GF-D8 (cell line): Measurements from ENCODE around the gene ZFHX2.

Experiments used
- DNase-seq: peaks from one replicate; lab custom pipeline; 2025; lab: John Stamatoyannopoulos, UW

Gene ZFHX2

DNA sequence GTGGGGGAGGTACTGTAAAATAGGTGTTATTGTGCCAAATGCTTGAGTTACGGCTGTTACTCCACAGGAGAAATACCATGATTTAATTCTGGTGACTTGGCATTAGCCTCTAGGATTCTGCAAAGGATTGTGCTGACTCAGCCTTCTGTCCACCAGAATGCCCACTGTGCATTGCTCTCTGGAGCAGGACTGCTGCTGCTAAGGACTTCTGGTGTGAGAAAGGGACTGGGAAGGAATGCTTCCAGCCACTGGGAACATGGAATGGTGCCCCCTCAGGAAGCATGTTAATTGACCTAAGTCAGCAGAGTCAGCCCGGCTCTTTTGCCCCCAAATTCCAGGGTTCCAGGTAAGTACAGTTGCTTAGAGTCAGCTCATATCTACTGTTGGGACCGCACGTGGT is 32.9 kb downstream of the ZFHX2 start:
- DNase-seq: no peak

DNA sequence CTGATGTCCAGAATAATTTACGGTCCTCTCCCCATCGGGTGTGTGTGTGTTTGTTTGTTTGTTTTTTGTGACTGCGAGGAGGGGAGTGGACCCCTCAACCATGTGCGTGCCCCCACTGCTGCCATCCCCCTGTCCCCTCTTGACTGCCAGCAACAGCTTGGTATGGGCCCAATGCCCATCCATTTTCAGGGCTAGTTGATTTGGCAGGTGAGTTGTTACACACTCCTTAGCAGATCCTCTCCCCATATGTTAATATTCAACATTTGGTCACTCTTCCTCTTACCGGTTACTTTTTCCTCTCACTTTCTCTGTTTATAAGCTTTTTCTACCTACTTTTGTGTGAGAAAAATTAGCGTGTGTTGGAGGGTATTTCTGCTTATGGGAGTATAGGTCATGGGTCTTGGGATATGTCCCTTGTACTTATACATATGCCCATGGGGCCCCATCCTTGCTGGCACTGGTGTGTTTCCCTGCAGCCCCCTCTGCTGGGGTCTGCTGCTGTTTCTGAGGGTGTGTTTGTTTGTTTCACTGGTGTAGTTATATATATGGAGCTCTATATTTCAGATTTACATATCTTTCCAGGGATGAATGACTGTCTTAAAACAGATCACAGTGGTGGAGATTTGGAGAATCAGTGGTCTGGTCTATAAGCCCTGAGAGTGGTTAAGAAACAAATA is 33.8 kb downstream of the ZFHX2 start:
- DNase-seq: no peak

DNA sequence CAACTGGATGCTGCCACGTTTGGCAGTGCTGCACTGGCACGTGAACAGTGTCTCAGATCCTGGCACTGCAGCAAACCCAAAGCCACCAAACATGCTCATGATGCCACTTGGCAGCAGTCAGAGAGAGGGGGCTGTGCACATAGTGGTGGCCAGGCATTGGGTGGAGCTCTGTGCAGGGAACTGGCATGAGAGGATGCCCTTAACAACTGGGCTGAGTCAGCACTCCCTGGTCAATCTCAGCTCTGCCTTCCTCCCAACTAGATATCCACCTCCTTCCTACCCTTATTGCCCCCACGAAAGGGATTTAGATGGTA is 37.0 kb downstream of the ZFHX2 start:
- DNase-seq: no peak

DNA sequence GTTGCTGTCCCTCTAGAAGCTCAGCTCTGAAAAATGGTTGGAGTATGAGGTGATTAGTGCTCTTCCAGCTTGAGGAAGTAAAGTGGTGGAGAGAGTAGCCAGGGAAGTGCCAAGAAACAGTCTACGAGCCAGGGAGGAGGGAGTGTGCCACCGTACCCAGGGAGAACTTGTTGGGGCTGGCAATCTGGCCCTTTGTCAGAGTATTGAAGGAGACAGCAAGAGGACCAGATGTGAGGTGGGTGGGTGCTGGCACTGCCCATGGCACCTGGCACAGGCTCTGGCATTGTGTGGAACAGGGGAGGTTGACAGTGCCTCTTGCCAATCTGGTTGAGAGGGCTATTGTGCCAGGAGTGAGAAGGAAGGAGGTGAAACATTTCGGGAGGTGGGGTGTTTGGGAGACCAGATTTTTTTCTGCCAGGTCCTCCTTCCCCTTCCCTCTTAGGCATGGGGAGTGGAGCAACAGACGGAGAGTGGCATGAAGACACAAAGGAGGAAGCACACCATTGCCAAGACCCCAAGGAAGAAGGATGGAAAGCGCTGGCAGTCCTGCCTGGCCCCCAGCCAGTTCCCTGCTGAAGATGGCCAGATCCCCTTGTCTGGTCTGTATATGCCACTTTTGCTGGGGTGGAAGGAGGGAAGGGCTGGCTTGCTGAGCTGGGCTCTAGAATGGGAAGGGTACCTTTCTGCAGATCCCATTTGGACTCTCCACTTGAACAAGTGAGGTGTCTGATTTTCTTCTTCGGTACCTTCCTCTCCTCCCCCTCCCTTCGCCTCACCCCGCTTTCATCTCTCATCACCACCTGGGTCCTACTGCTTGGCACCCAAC is 37.5 kb downstream of the ZFHX2 start:
- DNase-seq: no peak

DNA sequence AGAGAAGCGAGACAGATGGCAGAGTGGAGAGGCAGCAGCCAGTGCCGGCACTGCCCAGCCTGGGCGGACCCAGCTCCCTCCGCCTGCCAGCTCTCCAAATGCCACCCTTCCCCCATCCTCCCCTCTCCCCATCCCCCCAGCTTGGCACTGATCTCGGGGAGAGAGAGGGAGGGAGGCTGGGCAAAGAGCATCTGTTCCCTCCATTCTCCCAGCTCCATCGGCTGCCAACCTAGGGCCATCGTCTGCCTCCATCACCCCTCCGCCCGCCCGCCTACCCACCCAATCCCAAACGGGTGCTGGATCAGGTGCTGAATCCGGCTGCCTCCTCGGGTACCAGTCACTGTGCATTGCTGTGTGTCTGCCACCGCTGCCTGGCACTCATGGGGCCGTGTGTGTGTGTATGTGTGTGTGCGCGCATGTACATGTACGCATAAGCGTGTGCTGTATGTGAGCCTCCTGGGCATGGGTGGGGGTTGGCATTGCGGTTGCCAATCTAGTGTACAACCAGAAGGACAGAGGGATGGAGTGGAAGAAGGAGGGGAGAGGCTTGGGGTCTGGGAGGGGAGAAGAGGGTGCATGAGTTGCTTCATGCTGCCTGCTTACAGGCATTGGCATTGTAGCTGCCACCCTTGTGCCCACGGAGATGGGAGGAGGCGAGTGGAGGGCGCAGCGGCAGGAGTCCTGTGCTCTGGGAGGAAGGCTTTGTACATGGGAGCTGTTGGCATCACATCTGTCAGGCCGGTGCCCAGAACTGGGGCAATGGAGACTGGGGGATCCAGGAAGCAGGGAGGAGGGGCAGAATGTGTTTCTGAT is 38.4 kb downstream of the ZFHX2 start:
- no peak for DNase-seq

DNA sequence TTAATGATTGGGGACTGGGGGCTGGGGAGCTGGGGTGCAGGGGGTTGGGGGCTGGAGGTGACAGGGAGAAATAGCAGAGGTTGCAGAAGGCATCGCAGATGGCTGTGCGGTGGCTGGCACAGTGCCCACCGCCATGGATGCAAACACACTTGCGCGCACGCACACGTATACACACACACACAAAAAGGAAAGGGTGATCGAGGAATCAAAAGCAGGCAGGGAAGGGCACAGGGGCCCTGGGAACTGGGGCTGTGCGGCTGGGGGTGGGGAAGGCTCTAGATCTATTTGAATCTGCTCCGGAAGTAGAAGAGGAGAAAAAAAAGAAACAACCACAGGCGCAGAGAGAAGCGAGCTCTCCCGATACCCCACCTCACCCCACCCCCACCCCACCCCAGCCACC is 39.4 kb downstream of the ZFHX2 start:
- DNase-seq: no peak

DNA sequence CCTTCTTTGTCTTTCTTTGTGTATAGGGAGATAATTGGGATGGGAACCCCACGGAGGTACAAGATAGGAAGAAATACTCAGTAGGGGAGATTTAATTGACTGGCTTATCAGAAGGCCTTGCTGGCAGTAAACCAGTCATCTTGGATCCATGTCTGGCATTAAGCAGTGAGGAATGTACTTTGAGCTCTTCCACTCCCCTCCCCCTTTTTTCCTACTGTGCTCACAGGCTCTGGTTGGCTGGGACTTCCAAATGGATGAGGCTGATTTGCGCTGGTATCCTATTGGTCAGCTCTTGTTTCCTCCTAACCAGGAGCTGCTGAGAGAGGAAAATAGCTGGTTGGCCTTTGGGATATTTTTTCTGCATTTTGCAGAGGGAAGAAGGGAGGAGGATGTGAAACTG is 57.3 kb downstream of the ZFHX2 start:
- DNase-seq: no peak

DNA sequence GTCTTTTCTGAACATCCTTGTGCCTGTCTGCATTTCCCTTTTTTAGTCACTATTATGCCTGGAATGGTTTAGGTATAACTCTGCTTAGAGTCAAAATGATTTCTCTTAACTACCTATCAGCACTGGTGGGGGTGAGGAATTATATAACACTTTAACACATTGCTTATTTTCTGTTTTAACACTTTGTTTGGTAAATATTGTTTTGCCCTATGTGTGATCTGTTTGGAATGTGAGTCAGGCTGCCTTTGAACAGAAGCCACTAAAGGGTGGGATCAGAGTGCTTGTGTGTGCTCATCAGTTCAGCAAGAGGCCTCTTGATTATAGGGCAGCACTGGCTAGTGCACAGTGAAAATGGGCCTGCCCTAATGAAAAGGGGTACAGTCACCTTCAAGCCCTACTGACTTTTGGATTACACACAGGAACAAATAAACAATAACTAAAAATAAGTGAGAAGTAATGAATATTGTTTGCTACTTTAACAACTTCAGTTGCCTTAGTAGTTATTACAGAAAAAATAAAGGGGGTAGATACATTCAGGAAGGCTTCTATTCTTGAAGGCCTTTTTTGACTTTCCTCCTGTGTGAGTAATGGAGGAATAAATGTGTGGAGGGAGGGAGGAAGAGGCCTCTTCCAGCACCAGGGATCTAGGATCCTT is 58.8 kb downstream of the ZFHX2 start:
- no peak for DNase-seq

DNA sequence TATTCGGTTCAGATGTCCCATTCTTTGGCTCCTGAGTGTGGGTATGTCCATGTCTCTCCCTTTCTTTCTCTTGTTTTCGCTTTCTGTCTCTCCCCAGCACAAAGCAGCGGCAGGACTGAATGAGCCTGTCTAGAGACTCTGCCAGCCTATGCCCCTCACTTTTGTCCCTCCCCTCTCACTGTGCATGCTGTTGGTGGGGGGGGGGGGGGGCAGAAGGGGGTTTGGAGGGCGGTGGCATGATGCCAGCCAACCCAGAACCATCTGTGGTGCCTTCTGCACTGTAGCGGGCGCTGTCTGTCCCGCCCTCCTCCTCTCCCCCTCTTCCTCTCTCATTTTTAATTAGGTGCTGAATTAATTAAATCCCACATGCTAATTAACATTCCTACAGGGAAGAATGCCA is 64.3 kb downstream of the ZFHX2 start:
- DNase-seq: no peak

DNA sequence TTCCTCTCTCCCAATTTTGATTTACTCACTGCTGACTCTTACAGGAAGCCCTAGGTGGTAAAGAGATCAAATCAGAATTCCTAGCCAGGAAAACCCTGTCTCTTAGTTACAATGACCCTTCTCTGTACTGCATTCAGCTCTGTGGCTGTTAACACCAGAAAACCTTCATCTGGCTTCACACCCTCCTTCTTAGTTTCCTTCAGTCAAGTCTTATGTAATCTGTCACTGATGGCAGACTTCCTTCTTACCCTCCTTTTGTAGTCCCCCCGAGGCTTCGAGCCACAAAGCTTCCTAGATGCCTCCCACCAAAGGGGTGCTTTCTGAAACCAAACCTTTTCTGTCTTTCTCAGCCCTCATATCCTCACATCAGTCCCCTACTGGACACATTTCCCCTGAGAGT is 65.5 kb downstream of the ZFHX2 start:
- DNase-seq: no peak

DNA sequence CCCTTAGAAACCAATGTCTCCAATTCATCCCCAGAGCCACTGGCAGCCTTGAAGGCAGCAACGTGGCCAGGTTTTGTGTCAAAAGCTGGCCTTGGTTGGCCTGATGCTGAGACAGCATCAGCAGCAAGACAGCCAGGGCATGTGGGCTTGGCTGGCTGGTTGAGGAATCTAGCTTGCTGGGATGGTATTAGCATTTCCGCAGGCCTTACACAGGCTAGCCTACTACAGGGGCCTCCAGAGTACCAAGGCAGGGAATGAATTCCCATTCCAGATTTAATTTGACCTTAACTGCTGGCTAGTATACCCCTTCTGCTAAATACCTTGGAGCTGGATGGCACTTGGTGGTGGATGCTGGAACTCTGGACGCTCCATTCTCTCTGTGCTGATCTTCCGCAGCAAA is 66.2 kb downstream of the ZFHX2 start:
- DNase-seq: no peak

DNA sequence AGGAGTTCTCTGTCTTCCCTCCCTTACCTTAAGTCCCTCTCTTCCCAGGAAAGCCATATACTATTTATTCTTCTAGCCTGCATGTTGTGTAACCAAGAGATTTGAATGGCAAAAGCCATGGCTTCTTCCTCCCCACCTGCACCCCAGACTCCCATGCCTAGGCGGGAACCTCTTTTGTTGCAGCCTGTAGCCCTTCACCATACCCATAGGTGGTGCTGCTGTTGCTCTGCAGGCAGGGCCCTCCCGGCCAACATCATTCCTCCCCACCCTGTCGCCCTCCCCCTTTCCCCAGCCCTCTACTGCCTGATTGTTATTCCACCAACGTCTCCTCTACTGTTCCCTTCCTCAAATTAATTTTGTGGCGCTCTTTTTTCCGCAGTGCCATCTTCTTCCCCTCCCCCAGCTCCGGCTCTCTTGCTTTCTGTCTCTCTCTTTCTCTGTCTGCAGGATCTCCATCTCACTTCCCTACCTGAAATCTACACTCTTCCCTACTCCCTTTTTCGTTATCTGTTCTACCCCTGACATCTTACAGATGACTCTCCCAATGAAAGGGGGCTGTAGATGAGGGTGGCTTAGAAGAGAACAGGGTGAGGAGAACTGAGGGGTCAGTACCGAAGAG is 68.2 kb downstream of the ZFHX2 start:
- DNase-seq: no peak

DNA sequence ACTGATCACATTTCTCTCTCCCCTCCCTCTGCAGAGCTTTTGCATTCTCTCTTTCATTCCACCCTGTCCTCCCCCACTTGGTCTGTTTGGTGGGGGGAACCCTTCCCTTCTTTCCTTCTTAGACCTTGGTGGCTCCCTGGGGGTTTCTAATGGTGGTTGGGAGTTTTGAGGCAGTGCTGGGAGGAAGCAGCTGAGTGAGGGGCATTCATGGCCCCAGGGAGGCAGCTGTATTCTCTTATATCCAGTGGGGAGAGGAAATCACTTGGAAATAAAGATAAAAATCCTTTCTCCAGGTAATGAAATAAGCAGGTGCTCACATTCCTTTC is 68.8 kb downstream of the ZFHX2 start:
- no peak for DNase-seq

DNA sequence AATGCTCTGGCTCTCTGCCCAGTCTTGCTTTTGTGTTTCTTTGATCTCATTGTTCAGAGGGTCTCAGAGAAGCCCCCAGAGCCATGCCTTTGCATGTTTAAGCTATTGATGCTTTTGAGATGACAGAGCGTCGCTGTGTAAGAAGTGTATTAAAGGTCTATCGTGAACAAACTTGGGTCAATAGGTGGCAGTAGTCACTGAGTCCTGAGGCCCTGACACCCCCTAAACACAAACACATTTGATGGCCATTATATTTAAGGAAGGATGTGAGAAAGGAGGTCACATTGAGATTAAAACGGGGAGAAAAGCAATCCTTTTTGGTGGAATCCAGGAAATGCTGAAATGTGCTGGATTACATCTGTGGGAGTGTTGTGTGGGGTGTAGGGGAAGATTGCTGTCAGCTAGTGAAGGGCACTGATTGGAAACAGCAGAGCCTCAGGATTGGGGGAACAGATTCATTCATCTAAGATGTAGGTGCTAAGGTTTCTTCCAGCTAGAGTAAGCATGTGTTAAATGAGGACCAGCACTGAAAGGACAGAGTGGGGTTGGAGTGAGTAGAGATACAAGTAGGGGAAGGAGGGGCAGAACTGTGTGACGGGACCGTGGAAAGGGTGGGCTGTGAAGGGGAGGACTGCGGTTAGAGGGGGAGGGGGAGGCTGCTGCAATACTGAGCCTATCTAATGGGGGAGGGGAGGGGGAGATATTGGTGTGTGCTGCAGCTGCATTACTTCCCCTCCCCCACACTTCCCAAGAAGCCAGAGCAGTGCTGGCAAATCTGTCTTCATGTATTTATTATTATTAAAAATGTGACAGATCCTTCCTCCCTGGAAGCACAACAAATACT is 69.4 kb downstream of the ZFHX2 start:
- DNase-seq: no peak

DNA sequence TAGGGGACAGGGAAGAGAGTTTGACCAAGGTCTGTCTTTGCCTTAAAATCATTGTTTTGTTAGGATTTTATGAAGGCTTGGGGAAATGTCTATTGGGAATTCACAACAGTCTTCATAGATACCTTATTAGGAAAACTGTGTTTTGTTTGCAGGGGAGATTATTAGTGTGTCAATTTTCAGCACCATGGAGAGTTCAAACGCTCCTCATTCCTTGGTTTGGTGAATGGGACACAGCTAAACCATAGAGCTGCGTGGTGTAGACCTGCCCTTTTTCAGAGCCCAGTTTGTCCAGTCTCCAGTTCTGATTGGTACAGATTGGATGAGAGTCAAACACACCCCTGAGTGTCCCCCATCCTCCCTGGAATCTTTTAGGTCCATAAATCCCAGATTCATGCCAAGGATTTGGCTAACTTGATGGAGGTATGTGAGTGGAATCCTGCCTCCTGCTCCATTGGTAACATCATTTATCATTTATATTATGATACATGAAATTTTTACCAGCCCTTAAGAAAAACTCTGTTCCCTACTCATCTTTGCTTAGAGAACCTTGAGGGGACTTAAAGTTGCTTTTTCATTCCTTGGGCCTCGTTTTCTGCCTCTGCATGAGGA is 70.1 kb downstream of the ZFHX2 start:
- DNase-seq: no peak

DNA sequence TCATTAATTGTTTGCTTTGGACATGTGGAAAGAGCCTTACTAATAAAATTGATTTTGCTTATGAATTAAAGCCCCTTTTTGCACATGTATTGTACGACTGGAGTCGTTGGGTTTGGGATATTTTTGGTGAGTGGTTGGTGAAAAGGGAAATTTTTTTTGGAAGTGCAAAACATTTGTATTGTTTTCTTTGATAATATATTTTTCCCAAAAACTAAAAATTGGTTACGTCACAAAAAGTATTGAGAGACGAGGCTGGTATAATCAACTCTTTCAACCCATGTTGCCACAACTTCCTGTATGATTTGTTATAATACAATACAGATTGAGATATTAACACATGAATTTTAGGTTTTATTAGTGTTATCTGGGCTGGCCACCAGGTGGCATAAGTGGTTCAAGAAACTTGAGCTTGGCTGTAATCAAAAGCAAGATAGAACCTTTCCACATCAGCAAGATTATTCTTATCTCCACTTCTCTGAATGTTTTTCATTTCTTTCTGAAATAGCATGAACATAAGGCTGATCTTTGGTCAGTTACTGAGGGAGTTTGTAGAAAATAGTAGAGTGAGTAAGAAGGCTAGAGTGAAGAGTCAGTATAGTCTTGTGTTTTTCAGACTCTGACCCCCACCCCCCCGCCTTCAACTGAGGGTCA is 73.3 kb downstream of the ZFHX2 start:
- peak; percentile 2 for DNase-seq

DNA sequence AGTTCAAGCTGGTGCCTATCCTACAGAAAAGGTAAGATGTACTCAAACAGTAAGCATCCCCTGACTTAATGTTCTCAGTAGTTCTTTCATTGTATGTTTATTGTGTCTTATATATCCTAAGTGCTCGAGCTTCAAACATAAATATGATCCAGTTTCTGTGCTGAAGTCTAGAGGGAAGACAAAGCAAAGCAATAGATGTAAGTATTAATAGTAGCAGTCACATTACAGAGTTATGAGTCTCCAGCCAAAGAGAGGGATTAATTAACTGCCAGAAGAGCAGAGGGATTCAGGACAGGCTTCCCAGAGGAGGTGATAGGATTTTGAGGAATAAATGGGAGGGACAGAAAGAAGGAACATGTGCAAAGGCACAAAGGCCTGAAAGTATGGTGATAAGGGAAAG is 80.6 kb downstream of the ZFHX2 start:
- no peak for DNase-seq
